Measurements from ENCODE around the gene DCC. TPM values are rescaled to one million over a fixed set of nuclear protein-coding genes. Genes with fewer than 3 reads are reported as not detected.

The DCC gene
- total RNA-seq, 1 experiment from 2014 or later: not detected

DNA sequence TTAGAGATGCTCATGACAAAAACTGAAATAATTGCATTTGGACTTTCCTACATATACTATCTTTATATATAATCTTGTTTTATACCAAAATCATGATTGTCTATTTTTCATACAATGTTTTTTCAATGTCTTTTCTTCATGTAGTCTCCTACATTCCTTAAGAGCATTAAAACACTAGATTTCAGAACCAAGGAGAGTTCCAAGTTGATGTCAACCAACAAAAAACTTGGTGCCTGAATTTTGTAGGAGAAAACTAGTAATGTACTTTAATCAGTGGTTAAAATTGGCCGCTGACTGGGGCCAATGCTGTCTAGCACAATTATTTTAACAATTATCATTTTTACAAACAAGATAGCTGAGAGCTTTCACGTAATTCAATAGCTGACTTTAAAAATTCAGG, 678.8 kb downstream of the DCC start:
- ChIA-PET POLR2A (no interaction called here), CTCF (no interaction called here)
- no peak overlapping the region for H3K27ac Mint-ChIP-seq (ENCODE audit: low read depth, unreplicated experiment)
- no TSS peak for BruUV-seq (replicated peaks)
- TF ChIP-seq, protein P1, sequence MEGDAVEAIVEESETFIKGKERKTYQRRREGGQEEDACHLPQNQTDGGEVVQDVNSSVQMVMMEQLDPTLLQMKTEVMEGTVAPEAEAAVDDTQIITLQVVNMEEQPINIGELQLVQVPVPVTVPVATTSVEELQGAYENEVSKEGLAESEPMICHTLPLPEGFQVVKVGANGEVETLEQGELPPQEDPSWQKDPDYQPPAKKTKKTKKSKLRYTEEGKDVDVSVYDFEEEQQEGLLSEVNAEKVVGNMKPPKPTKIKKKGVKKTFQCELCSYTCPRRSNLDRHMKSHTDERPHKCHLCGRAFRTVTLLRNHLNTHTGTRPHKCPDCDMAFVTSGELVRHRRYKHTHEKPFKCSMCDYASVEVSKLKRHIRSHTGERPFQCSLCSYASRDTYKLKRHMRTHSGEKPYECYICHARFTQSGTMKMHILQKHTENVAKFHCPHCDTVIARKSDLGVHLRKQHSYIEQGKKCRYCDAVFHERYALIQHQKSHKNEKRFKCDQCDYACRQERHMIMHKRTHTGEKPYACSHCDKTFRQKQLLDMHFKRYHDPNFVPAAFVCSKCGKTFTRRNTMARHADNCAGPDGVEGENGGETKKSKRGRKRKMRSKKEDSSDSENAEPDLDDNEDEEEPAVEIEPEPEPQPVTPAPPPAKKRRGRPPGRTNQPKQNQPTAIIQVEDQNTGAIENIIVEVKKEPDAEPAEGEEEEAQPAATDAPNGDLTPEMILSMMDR (IDR thresholded peaks at IDR 0.05; ENCODE audit: unreplicated experiment): no peak
- no peaks in the 10 kb centered on the region for H3K27me3 Mint-ChIP-seq (ENCODE audit: insufficient read depth, unreplicated experiment)
- no peaks in the 10 kb centered on the region for H3K36me3 Mint-ChIP-seq (ENCODE audit: insufficient read depth, unreplicated experiment)
- H3K9me3 Mint-ChIP-seq (ENCODE audit: unreplicated experiment): peaks cover 7% of the 10 kb centered on the region
- intact Hi-C loops (cut with micrococcal nuclease): no loop called here
- H3K4me3 Mint-ChIP-seq (ENCODE audit: unreplicated experiment): no peak overlapping the region
- H3K4me1 Mint-ChIP-seq (ENCODE audit: insufficient read depth, unreplicated experiment): no peaks in the 10 kb centered on the region
- peak; percentile 17 for DNase-seq (ENCODE audit: unreplicated experiment)

DNA sequence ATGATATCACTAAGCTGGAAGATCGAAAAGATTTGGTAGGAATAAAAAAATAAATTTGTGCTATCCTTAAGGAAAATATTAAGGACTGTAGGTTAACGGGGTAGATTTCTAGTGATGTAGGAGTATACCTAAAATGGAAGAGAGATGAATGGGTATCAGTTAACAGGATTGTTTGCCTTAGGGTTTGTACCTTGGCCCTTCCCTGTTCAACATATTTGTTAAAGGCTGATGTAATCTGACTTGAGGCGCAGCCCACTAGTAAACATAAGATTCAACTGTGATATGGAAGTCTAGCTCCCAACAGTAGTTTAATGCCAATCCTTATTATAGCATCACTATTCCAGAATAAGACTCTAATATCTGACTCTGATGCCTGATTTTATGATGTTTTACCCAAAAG, 685.2 kb downstream of the DCC start:
- no peak for DNase-seq (ENCODE audit: unreplicated experiment)
- Mint-ChIP-seq H3K27me3 (ENCODE audit: insufficient read depth, unreplicated experiment) (no peaks in the 10 kb centered on the region), H3K4me3 (ENCODE audit: unreplicated experiment) (no peak overlapping the region), H3K4me1 (ENCODE audit: insufficient read depth, unreplicated experiment) (no peaks in the 10 kb centered on the region), H3K36me3 (ENCODE audit: insufficient read depth, unreplicated experiment) (no peaks in the 10 kb centered on the region), H3K9me3 (ENCODE audit: unreplicated experiment) (peaks cover 30% of the 10 kb centered on the region), H3K27ac (ENCODE audit: low read depth, unreplicated experiment) (no peak overlapping the region)
- POLR2A ChIA-PET: no interaction called here
- CTCF ChIA-PET: interaction anchor here (0.7 kb wide), 1 partner anchor 339 kb away, joined by 4 read pairs; no protein-coding TSS in a partner anchor
- TF ChIP-seq, protein P1 (IDR thresholded peaks at IDR 0.05; ENCODE audit: unreplicated experiment): no peak
- no TSS peak for BruUV-seq (replicated peaks)
- intact Hi-C loops (cut with micrococcal nuclease): no loop called here

DNA sequence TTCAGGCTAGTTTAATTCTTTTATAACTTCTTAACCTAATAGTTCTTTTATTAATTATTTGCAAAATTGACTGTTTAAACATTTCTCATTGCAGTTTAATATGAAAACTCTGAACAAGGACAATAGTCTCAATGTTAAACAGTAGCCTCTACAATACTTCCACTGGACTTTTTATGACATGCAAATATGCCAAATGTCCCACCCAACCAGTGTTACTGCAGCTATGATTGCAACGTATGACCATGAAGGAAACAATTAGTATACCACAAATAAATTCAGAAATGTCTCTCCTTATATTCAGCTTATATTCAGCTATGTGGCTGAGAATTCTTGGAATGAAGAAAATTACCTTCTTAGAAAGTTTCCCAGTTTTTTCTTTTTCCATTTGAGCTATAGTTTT, 688.6 kb downstream of the DCC start:
- CTCF ChIA-PET: interaction anchor here (0.6 kb wide), 1 partner anchor 67 kb away, joined by 3 read pairs; no protein-coding TSS in a partner anchor
- TF ChIP-seq, protein P1 (IDR thresholded peaks at IDR 0.05; ENCODE audit: unreplicated experiment): no peak
- intact Hi-C loops (cut with micrococcal nuclease): no loop called here
- H3K27ac Mint-ChIP-seq (ENCODE audit: low read depth, unreplicated experiment): no peak overlapping the region
- no peak for DNase-seq (ENCODE audit: unreplicated experiment)
- no peak overlapping the region for H3K4me3 Mint-ChIP-seq (ENCODE audit: unreplicated experiment)
- no peaks in the 10 kb centered on the region for H3K27me3 Mint-ChIP-seq (ENCODE audit: insufficient read depth, unreplicated experiment)
- POLR2A ChIA-PET: no interaction called here
- BruUV-seq (replicated peaks): no TSS peak
- H3K9me3 Mint-ChIP-seq (ENCODE audit: unreplicated experiment): peaks cover 24% of the 10 kb centered on the region
- H3K4me1 Mint-ChIP-seq (ENCODE audit: insufficient read depth, unreplicated experiment): no peaks in the 10 kb centered on the region
- H3K36me3 Mint-ChIP-seq (ENCODE audit: insufficient read depth, unreplicated experiment): no peaks in the 10 kb centered on the region

DNA sequence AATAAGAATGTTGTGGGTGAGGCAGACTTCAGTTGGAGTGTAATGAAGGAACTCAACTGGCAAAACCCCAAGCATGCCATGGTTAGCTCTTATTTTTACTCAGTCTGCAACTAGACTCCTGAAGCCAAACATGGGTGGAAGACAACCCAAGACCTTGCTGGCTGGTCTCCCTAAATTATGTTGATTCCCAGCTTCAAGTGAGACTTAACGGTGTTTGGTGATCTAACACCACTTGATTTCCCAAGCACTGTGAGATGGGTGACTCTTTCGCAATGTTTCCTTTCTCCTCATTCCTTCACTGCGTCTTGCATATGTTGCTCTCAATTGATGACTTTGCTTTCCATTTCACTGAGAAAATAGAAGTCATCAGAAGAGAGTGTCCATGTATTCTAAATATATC, 693.1 kb downstream of the DCC start:
- ChIA-PET CTCF (no interaction called here), POLR2A (no interaction called here)
- H3K4me3 Mint-ChIP-seq (ENCODE audit: unreplicated experiment): no peak overlapping the region
- no peaks in the 10 kb centered on the region for H3K4me1 Mint-ChIP-seq (ENCODE audit: insufficient read depth, unreplicated experiment)
- TF ChIP-seq, protein P1 (IDR thresholded peaks at IDR 0.05; ENCODE audit: unreplicated experiment): no peak
- BruUV-seq (replicated peaks): no TSS peak
- intact Hi-C loops (cut with micrococcal nuclease): no loop called here
- H3K27ac Mint-ChIP-seq (ENCODE audit: low read depth, unreplicated experiment): no peak overlapping the region
- no peaks in the 10 kb centered on the region for H3K9me3 Mint-ChIP-seq (ENCODE audit: unreplicated experiment)
- peak; percentile 11 for DNase-seq (ENCODE audit: unreplicated experiment)
- H3K36me3 Mint-ChIP-seq (ENCODE audit: insufficient read depth, unreplicated experiment): no peaks in the 10 kb centered on the region
- no peaks in the 10 kb centered on the region for H3K27me3 Mint-ChIP-seq (ENCODE audit: insufficient read depth, unreplicated experiment)

Data from MCF 10A (cell line).